Left lung (tissue), 14 donors: ENCODE measurements around the gene SCO2. TPM values are rescaled to one million over a fixed set of nuclear protein-coding genes. Genes with fewer than 3 reads are reported as not detected.

Experiments used
- ATAC-seq: fragments of 200-7000 bp; cut with Tn5 transposase; one replicate; pipeline ENCODE4 v1.9.1; 2020; ENCODE audit warnings: moderate library complexity
- DNase-seq, 4 donors: peaks; one replicate each; pipeline ENCODE4 v3.0.0-alpha.2; 2013 to 2020
- H3K27ac ChIP-seq, 2 donors: fragments of 200-600 bp; sonication (generic) in 1 of 2; one replicate each; pipeline versions ENCODE4 v1.5.0 to v1.8.0; 2020 to 2021
- H3K27me3 ChIP-seq, 2 donors: fragments of 200-600 bp; sonication (generic) in 1 of 2; one replicate each; pipeline versions ENCODE4 v1.5.0 to v1.8.0; 2020 to 2021
- H3K36me3 ChIP-seq, 2 donors: fragments of 200-600 bp; sonication (generic) in 1 of 2; one replicate each; pipeline versions ENCODE4 v1.5.0 to v1.8.0; 2020 to 2021
- H3K4me1 ChIP-seq, 2 donors: fragments of 200-600 bp; one replicate each; pipeline ENCODE4 v1.8.0; 2021
- H3K4me3 ChIP-seq, 2 donors: fragments of 200-600 bp; sonication (generic) in 1 of 2; one replicate each; pipeline versions ENCODE4 v1.5.0 to v1.8.0; 2020 to 2021; ENCODE audit warnings: mild to moderate bottlenecking in 1 of 2
- H3K9me3 ChIP-seq, 2 donors: fragments of 200-600 bp; sonication (generic) in 1 of 2; one replicate each; pipeline versions ENCODE4 v1.5.0 to v1.8.0; 2020 to 2021
- intact Hi-C, 2 donors: fragments of 100-400 bp; cut with DNase I; formaldehyde crosslinking; loops; one replicate each; pipeline versions ENCODE4 v1.11.2 to v1.14.2; 2022
- long read RNA-seq, 12 donors: library from polyadenylated mRNA in 2 of 12; unstranded in 2 of 12; transcript quantifications; one replicate each; pipeline ENCODE4 v2.0.0 and lab custom pipeline, GENCODE V29; 2019 to 2026
- polyA plus RNA-seq, 6 donors: library from polyadenylated mRNA; unstranded; fragments of 120-200 nt; gene quantifications; one replicate each; pipeline ENCODE4 v1.2.1, GENCODE V29; 2013; ENCODE audit not compliant: insufficient read length in 6 of 6
- total RNA-seq, 2 donors: library from RNA; stranded (reverse); fragmentation: NEBNext Ultra II Directional; extraction: Animal tissue kit (Norgen Biotek cat#: 25700); gene quantifications; one replicate each; pipeline ENCODE4 v1.2.1, GENCODE V29; 2021
- TF ChIP-seq, protein P1 (sequence below), 2 donors: fragments of 200-600 bp; sonication (generic) in 1 of 2; IDR thresholded peaks; one replicate each; pipeline versions ENCODE4 v1.5.0 to v1.8.0; 2021; ENCODE audit warnings: antibody characterized with exemption in 2 of 2
- donor health status: DM: no; HTN: yes; CAD: no.
- donor health status: DM: no; HTN: no; CAD: no.

SCO2 gene, protein sequence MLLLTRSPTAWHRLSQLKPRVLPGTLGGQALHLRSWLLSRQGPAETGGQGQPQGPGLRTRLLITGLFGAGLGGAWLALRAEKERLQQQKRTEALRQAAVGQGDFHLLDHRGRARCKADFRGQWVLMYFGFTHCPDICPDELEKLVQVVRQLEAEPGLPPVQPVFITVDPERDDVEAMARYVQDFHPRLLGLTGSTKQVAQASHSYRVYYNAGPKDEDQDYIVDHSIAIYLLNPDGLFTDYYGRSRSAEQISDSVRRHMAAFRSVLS
- 1 to 10 TPM; 2.3 to 3.1 TPM for total RNA-seq
- polyA plus RNA-seq = 1 to 10 TPM in 5 of 6 donors, not detected in 1; 1.1 to 3.3 (median 2.1) TPM
- long read RNA-seq, donor 1 = 0 reads
- long read RNA-seq, donor 2, partial matches to known transcripts = 0 of 2 reads
- long read RNA-seq, donor 2, other reads (novel, unspliced or antisense) = 0 of 2 reads
- long read RNA-seq, donor 3 = 0 reads
- long read RNA-seq, donor 4, transcript SCO2-203 (2 exons, 1,002 nt) = major isoform, 5 of 7 reads
- long read RNA-seq, donor 4, partial matches to known transcripts = 0 of 7 reads
- long read RNA-seq, donor 4, other reads (novel, unspliced or antisense) = 0 of 7 reads
- long read RNA-seq, donor 5 = 0 reads
- long read RNA-seq, donor 6, partial matches to known transcripts = 0 of 1 reads
- long read RNA-seq, donor 6, other reads (novel, unspliced or antisense) = 0 of 1 reads
- long read RNA-seq, donor 7, partial matches to known transcripts = 0 of 1 reads
- long read RNA-seq, donor 7, other reads (novel, unspliced or antisense) = 0 of 1 reads
- long read RNA-seq, donor 8 = 0 reads
- long read RNA-seq, donor 9 = 0 reads
- long read RNA-seq, donor 10, transcript SCO2-204 (2 exons, 1,051 nt) = major isoform, 6 of 6 reads
- long read RNA-seq, donor 10, partial matches to known transcripts = 0 of 6 reads
- long read RNA-seq, donor 10, other reads (novel, unspliced or antisense) = 0 of 6 reads
- long read RNA-seq, donor 11, partial matches to known transcripts = 0 of 1 reads
- long read RNA-seq, donor 11, other reads (novel, unspliced or antisense) = 0 of 1 reads
- long read RNA-seq, donor 12 = 0 reads

DNA sequence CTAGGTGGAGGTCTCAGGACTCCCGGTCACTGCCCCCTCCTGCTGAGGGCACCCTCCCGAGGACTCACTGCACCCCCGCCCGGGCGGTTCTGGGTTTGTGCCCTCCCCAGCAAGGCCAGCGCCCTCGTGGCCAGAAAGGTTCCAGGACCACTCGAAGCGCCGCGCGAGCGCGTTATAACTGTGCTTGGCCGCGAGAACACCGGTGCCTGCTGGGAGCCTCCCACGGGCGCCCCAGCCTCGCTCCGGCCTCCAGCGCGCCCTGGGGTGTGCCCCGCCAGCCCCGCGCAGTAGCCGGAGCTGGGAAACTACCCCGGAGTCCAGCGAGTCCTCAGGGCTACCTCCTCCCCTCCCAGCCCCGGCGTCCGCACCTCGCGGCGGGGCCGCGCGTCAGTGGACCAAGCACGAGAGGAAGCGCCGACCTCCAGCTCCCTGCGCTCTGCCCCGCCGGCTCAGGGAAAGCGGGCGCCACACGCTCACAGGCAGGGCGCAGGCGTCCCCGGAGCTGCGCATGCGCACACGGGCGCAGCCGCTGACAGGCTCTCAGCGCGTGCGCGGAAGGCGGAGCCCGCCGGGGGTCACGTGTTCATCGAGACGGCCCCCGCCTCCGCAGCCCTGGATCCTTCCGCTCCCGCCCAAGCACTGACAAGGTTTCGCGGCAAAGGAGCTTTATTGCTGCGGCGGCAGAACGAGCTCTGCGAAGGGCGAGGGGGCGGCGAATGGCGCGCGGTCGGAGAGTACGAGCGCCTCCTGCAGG lies at the start of gene SCO2:
TSS of gene SCO2 (minus strand) at position 495 of the 754 bp plus-strand sequence. CDS start 1,187 bp downstream, outside the sequence.
- ATAC-seq (peak; percentile 50), DNase-seq (peak; percentile 96 to 99 (median 98))
- Histone ChIP-seq H3K4me3 (peak within 1 kb of the TSS; percentile 85 to 86), H3K27me3 (no peaks in the 10 kb centered on the region), H3K36me3 (peaks cover 0 to 61% of the 10 kb centered on the region in 2 donors), H3K4me1 (peaks cover 19 to 46% of the 10 kb centered on the region in 2 donors), H3K27ac (peak within 1 kb of the TSS; percentile 99), H3K9me3 (no peaks in the 10 kb centered on the region)
- intact Hi-C loops = no loop called here
- TF ChIP-seq, protein P1, sequence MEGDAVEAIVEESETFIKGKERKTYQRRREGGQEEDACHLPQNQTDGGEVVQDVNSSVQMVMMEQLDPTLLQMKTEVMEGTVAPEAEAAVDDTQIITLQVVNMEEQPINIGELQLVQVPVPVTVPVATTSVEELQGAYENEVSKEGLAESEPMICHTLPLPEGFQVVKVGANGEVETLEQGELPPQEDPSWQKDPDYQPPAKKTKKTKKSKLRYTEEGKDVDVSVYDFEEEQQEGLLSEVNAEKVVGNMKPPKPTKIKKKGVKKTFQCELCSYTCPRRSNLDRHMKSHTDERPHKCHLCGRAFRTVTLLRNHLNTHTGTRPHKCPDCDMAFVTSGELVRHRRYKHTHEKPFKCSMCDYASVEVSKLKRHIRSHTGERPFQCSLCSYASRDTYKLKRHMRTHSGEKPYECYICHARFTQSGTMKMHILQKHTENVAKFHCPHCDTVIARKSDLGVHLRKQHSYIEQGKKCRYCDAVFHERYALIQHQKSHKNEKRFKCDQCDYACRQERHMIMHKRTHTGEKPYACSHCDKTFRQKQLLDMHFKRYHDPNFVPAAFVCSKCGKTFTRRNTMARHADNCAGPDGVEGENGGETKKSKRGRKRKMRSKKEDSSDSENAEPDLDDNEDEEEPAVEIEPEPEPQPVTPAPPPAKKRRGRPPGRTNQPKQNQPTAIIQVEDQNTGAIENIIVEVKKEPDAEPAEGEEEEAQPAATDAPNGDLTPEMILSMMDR (IDR thresholded peaks at IDR 0.05) = no peak

DNA sequence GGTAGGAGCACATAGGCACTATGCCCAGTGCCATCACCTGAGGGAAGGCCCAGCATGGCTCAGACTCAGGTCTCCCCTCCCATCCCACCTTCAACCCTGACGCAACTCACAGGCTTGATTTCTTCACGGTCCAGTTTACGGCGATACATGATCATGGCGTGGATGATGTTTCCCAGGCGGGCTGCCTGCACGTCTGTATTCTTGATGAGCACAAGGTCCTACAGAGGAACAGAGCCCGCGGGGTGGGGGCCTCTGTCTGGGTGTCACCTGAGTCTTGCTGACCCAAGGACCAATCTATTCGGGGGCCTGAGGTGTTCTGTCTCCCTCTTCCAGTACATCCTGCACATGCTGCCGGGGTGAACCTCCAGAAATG lies 49.0 kb upstream of the SCO2 start:
- Histone ChIP-seq H3K4me3 (no peak overlapping the region), H3K36me3 (peaks cover 0 to 57% of the 10 kb centered on the region in 2 donors), H3K27me3 (peaks cover 0 to 5% of the 10 kb centered on the region in 2 donors), H3K27ac (no peak overlapping the region), H3K4me1 (peaks cover 5 to 12% of the 10 kb centered on the region in 2 donors), H3K9me3 (no peaks in the 10 kb centered on the region)
- TF ChIP-seq, protein P1 (IDR thresholded peaks at IDR 0.05) = no peak
- ATAC-seq = no peak
- intact Hi-C loops = no loop called here
- DNase-seq = no peak

DNA sequence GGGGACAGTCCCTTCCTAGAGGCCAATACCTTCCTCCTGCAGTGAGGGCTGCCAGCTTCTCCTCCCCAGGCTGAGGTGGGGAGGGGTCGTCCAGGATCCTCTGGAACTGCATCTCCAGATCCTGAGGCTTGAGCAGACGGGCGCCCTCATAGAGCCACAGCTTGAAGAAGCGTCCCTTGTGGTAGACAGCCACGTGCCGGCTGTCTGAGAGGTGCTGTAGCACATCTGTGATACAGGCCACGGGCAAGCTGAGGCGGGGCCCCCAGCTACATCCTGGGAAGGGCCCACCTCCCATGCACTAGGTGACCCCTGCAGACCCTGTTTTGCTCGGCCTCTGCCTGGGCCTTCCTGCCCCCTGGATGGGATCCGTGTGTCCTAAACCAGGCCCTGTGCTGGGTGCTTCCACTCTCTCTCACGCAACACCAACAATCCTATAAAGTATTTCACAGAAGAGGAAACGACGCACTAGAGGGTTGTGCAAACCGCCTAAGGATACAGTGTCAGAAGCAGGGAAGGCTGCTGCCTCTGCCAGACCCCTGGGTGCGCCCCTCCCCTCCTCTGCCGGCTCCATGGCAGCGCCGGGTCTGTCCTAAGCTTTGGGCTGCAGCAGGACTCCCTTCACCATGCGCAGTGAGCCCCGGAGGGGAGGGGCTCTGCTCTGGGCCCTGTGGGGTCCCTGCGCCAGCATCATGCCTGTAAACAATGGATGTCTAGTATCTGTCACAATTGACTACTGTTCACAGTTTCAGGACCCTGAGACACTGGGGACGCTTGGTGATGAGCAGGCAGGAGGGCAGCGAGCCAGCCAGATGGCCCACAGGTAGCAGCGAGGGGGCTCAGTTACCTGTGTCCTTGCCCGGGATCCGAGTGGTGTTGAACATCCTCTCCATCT lies 48.3 kb upstream of the SCO2 start:
- ATAC-seq (no peak), DNase-seq (no peak)
- Histone ChIP-seq H3K27me3 (peaks cover 0 to 5% of the 10 kb centered on the region in 2 donors), H3K36me3 (peaks cover 0 to 58% of the 10 kb centered on the region in 2 donors), H3K4me1 (peaks cover 5 to 8% of the 10 kb centered on the region in 2 donors), H3K27ac (no peak overlapping the region), H3K9me3 (no peaks in the 10 kb centered on the region), H3K4me3 (no peak overlapping the region)
- intact Hi-C loops = no loop called here
- TF ChIP-seq, protein P1 (IDR thresholded peaks at IDR 0.05) = no peak

DNA sequence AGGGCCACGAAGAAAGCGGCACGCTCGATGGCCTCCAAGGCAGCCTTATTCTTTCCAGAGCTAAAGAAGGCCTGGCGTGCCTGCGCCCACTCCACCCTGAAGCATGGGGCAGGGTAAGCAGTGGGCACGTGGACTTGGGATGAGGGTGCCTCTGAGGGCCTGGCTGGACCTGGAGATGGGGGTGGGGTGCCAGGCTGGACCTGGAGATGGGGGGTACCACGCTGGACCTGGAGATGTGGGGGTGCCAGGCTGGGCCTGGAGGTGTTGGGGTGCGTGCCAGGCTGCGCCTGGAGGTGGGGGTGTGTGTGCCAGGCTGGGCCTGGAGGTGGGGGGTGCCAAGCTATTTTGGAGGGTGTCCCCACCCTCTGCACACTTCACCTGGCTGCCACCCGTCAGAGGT lies 47.6 kb upstream of the SCO2 start:
- H3K36me3 ChIP-seq = peaks cover 0 to 62% of the 10 kb centered on the region in 2 donors
- H3K9me3 ChIP-seq = no peaks in the 10 kb centered on the region
- H3K27me3 ChIP-seq = peaks cover 0 to under 1% of the 10 kb centered on the region in 2 donors
- DNase-seq = no peak
- H3K4me3 ChIP-seq = no peak overlapping the region
- H3K4me1 ChIP-seq = peaks cover 0 to under 1% of the 10 kb centered on the region in 2 donors
- no peak for ATAC-seq
- no peak overlapping the region for H3K27ac ChIP-seq
- TF ChIP-seq, protein P1 (IDR thresholded peaks at IDR 0.05) = no peak
- intact Hi-C loops = no loop called here
